ENCODE results near the gene ZFP2. TPM values are rescaled to one million over a fixed set of nuclear protein-coding genes. Genes with fewer than 3 reads are reported as not detected.

ZFP2 gene
- total RNA-seq, 4 donors from 2014 or later, result 1.7 to 3.6 (median 2.0) TPM; not detected in 1

DNA sequence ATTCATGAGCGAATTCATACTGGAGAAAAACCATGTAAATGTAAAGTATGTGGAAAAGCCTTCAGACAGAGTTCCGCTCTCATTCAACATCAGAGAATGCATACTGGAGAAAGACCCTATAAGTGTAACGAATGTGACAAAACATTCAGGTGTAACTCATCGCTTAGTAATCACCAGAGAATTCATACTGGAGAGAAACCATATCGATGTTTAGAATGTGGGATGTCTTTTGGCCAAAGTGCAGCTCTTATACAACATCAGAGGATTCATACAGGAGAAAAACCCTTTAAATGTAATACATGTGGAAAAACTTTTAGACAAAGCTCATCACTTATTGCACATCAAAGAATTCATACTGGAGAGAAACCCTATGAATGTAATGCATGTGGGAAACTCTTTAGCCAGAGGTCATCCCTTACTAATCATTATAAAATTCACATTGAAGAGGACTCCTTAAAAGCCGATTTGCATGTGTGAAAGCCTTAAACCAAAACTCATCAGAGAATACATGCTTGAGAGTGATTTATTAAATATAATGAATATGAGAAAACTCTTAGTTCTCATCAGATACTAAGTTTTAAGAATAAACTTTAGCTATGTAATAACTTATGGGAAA lies 11.8 kb upstream of the ZFP2 start:
- no peak overlapping the region for H3K27ac ChIP-seq
- peaks cover 83 to 88% of the 10 kb centered on the region in 2 donors for H3K9me3 ChIP-seq
- H3K4me1 ChIP-seq, result no peaks in the 10 kb centered on the region
- no peak overlapping the region for H3K4me3 ChIP-seq
- 96 to 100% methylated on average over 6 of the region's 6 CpGs for WGBS, 2 donors (ENCODE audit: low coverage in 1 of 2)
- peaks cover 0 to 94% (median 40%) of the 10 kb centered on the region in 4 donors for H3K36me3 ChIP-seq
- intact Hi-C loops (cut with DNase I; ENCODE audit: low total_unique reads) (no loop called here), in situ Hi-C loops (cut with MboI; ENCODE audit: low pct_ligation_motif_present in 1 of 4, low pct_unique_long_range_greater_than_20kb in 1 of 4, low sequenced_read_pairs in 3 of 4) (no loop called here)
- DNase-seq, result no peak
- H3K27me3 ChIP-seq, result no peaks in the 10 kb centered on the region
- no peak for TF ChIP-seq POLR2A (IDR thresholded peaks at IDR 0.05)
- TF ChIP-seq, protein P1, sequence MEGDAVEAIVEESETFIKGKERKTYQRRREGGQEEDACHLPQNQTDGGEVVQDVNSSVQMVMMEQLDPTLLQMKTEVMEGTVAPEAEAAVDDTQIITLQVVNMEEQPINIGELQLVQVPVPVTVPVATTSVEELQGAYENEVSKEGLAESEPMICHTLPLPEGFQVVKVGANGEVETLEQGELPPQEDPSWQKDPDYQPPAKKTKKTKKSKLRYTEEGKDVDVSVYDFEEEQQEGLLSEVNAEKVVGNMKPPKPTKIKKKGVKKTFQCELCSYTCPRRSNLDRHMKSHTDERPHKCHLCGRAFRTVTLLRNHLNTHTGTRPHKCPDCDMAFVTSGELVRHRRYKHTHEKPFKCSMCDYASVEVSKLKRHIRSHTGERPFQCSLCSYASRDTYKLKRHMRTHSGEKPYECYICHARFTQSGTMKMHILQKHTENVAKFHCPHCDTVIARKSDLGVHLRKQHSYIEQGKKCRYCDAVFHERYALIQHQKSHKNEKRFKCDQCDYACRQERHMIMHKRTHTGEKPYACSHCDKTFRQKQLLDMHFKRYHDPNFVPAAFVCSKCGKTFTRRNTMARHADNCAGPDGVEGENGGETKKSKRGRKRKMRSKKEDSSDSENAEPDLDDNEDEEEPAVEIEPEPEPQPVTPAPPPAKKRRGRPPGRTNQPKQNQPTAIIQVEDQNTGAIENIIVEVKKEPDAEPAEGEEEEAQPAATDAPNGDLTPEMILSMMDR (IDR thresholded peaks at IDR 0.05), result no peak
- no peak for TF ChIP-seq EP300 (IDR thresholded peaks at IDR 0.05; ENCODE audit: low read depth)
- TF ChIP-seq POLR2AphosphoS5 (IDR thresholded peaks at IDR 0.05), result no peak

DNA sequence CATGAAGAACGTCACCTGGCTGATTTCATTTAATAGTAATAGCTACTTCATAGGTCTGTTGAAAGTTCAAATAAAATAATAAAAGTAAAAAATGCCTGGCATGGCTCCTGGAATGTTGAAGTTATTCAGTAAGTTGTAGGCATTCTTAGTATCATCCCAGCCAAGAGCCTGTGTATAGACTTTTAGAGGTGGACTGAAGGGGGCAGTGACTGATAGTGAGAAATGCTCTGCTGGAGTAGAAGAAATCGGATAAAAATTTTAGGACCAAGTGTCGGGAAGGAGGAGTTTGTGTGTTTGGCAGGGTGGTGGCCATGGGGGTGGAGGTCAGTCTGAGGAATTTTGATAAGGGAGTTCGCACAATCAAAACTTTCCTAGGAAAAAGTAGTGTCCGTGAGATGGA lies 3.6 kb downstream of the ZFP2 start:
- Histone ChIP-seq H3K4me1 (peaks cover 0 to 11% (median 6%) of the 10 kb centered on the region in 4 donors), H3K36me3 (peaks cover 0 to 6% (median 0%) of the 10 kb centered on the region in 4 donors), H3K27ac (no peak overlapping the region), H3K27me3 (no peaks in the 10 kb centered on the region), H3K4me3 (no peak overlapping the region), H3K9me3 (peaks cover 3 to 18% of the 10 kb centered on the region in 2 donors)
- no peak for DNase-seq
- 70 to 88% methylated on average over 5 of the region's 5 CpGs for WGBS, 2 donors (ENCODE audit: low coverage in 1 of 2)
- in situ Hi-C loops (cut with MboI; ENCODE audit: low pct_ligation_motif_present in 1 of 4, low pct_unique_long_range_greater_than_20kb in 1 of 4, low sequenced_read_pairs in 3 of 4), result no loop called here
- TF ChIP-seq, protein P1 (IDR thresholded peaks at IDR 0.05), result no peak
- TF ChIP-seq POLR2AphosphoS5 (IDR thresholded peaks at IDR 0.05) (no peak), POLR2A (IDR thresholded peaks at IDR 0.05) (no peak), EP300 (IDR thresholded peaks at IDR 0.05; ENCODE audit: low read depth) (no peak)
- intact Hi-C loops (cut with DNase I; ENCODE audit: low total_unique reads), result no loop called here

DNA sequence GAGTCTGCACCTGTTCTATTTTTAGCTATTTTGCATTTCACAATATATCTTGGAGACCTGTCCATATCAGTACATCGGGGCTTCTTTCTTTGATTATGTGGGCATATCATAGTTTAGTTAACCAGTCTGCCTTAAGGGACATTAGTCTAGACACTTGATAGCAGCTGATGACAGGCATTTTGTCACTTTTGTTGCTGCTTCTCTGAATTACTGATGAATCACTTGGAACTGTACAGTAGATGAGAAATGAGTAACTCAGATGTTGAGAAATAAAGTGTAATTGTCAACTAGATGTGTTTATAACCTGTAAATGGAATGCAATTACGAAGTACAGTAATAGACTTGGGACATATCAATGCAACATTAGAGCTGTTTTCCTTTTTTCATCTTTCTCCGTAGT lies 7.1 kb downstream of the ZFP2 start:
- Histone ChIP-seq H3K27me3 (no peaks in the 10 kb centered on the region), H3K4me1 (no peaks in the 10 kb centered on the region), H3K36me3 (peaks cover 0 to 13% (median 2%) of the 10 kb centered on the region in 4 donors), H3K9me3 (peaks cover 21 to 38% of the 10 kb centered on the region in 2 donors), H3K4me3 (no peak overlapping the region), H3K27ac (no peak overlapping the region)
- in situ Hi-C loops (cut with MboI; ENCODE audit: low pct_ligation_motif_present in 1 of 4, low pct_unique_long_range_greater_than_20kb in 1 of 4, low sequenced_read_pairs in 3 of 4), result no loop called here
- intact Hi-C loops (cut with DNase I; ENCODE audit: low total_unique reads), result no loop called here
- no peak for DNase-seq
- 79 to 87% methylated on average over 3 of the region's 3 CpGs for WGBS, 2 donors (ENCODE audit: low coverage in 1 of 2)
- TF ChIP-seq, protein P1 (IDR thresholded peaks at IDR 0.05), result no peak
- TF ChIP-seq POLR2AphosphoS5 (IDR thresholded peaks at IDR 0.05), result no peak
- no peak for TF ChIP-seq EP300 (IDR thresholded peaks at IDR 0.05; ENCODE audit: low read depth)
- no peak for TF ChIP-seq POLR2A (IDR thresholded peaks at IDR 0.05)

DNA sequence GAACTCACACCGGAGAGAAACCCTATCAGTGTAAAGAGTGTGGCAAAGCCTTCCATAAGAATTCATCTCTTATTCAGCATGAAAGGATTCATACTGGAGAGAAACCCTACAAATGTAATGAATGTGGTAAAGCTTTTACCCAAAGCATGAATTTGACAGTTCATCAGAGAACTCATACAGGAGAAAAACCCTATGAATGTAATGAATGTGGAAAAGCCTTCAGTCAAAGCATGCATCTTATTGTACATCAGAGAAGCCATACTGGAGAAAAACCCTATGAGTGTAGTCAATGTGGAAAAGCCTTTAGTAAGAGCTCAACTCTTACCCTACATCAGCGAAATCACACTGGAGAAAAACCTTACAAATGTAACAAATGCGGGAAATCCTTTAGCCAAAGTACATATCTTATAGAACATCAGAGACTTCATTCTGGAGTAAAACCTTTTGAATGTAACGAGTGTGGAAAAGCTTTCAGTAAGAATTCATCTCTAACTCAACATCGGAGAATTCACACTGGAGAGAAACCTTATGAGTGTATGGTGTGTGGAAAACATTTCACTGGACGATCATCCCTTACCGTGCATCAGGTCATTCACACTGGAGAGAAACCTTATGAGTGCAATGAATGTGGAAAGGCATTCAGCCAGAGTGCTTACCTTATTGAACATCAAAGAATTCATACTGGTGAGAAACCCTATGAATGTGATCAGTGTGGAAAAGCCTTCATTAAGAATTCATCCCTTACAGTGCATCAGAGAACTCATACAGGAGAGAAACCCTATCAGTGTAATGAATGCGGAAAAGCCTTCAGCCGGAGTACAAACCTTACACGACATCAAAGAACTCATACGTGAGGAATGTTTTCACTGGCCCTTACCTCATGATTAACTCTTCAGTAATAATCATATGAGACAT lies 36.4 kb downstream of the ZFP2 start:
- WGBS, 2 donors (ENCODE audit: low coverage in 1 of 2), result 92 to 93% methylated on average over 9 to 11 of the region's 11 CpGs
- Histone ChIP-seq H3K9me3 (peaks cover 95% of the 10 kb centered on the region in 2 donors), H3K27ac (no peak overlapping the region), H3K36me3 (peaks cover 0 to 23% (median 10%) of the 10 kb centered on the region in 4 donors), H3K4me3 (no peak overlapping the region), H3K4me1 (no peaks in the 10 kb centered on the region), H3K27me3 (no peaks in the 10 kb centered on the region)
- in situ Hi-C loops (cut with MboI; ENCODE audit: low pct_ligation_motif_present in 1 of 4, low pct_unique_long_range_greater_than_20kb in 1 of 4, low sequenced_read_pairs in 3 of 4), result no loop called here
- intact Hi-C loops (cut with DNase I; ENCODE audit: low total_unique reads), result no loop called here
- no peak for TF ChIP-seq EP300 (IDR thresholded peaks at IDR 0.05; ENCODE audit: low read depth)
- TF ChIP-seq, protein P1 (IDR thresholded peaks at IDR 0.05), result no peak
- TF ChIP-seq POLR2AphosphoS5 (IDR thresholded peaks at IDR 0.05), result no peak
- TF ChIP-seq POLR2A (IDR thresholded peaks at IDR 0.05), result no peak
- DNase-seq, result no peak
